Stimulated activated naive CD8-positive, alpha-beta T cell treated with anti-CD3 and anti-CD28 coated beads, Interleukin-15, Interleukin-2, amounts not matched to agents 100 U/mL and 50 U/mL, for 24 hours (primary cell): ENCODE data around the gene SLC25A26.
"Not testable (repeated sequence)": the region's sequence is repeated elsewhere in the genome, so short reads cannot be mapped to it uniquely, and the experiment has no call there.

ENCODE experiments used
- ATAC-seq: fragments of 150-1000 bp; cut with Tn5 transposase; one replicate; pipeline ENCODE4 v1.10.0; 2021
- DNase-seq: peaks from one replicate; pipeline ENCODE4 v3.0.0; 2021

Gene SLC25A26

DNA sequence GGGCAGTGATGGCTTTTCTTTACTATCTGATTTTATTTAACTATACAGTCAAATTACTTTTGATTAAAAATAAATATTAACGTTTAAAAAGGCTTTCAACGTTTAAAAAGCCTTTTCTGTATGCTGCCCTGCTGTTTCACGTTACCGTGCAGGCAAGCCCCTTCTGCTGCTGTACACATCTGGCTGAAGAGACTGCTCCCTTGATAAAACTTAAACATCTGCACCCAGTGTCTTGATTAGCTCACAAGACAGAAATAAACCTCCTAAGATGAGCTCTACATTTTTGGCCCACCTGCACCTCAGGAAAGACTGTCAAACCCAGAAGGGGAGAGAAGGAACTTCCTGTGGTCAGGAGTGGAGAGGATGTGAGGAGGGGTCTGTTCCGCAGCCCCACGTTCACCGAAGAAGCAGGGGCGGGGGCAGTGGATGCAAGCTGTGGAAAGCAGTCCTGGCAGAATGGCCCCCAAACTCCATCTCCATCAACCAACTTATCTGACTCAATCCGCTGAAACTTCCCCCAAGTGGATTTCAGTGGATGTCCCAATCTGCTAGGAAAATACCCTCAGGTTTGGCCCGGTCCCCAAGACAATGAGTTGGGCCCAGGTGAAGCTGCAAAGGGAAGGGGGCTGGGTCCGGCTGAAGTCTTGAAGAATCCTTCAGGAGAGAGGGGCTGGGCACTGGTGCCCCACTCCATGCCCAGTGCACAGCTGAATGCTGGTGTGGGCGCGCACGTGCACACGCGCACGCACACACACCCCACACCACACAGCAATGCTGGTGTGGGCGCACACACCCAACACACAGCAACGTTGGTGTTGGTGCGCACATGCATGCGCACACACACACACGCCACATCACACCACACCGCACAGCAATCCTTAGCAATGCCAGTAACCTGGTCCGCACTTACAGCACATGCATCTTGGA is 191.4 kb downstream of the SLC25A26 start:
- ATAC-seq (no peak), DNase-seq (no peak)

DNA sequence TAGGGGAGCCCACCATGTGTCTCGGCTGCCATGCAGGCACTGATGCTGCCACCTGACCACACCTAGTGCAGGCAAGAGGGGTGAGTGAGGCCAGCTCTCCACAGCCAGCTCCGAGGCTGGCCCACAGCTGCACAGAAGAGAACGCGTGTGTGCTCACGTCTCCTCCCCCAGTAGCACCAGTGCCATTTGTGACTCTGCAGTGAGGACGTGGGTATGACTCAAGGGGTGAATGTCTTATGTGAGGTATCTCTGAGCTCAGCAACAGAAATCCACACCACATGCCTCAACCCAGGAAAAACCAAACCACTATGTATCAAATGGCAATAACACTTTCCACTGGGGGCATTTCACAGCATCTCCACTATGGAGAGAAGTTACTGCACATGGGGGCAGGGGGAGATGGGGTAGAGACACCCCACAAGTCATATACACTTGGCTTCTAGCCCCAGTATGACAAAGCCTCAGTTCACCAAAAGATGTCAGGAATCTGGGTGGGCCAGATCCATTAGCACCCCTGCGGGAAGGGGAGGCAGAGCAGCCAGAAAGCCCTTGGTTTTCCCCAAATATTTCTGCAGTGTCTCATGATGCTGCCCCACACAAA is 192.4 kb downstream of the SLC25A26 start:
- no peak for DNase-seq
- ATAC-seq: peak; percentile 86

DNA sequence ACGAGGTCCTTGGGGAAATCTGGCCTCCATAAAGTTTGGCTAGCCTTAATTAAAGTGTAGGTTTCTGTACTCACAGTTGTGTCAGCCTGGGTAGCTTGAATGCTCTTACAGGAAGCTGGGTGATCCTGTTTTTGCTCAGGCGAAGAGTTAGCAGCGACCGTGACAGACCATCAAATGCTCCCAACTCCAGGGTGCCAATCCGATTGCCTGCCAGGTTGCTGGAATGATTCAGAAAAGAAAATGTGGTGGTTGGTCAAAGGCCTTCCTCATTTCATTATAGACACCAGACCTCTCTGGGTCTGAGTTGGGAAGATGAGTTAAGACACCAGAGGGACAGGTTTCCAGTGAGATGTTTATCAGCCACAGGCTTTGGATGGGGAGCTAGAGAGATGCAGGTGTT is 194.0 kb downstream of the SLC25A26 start:
- no peak for ATAC-seq
- DNase-seq: no peak

DNA sequence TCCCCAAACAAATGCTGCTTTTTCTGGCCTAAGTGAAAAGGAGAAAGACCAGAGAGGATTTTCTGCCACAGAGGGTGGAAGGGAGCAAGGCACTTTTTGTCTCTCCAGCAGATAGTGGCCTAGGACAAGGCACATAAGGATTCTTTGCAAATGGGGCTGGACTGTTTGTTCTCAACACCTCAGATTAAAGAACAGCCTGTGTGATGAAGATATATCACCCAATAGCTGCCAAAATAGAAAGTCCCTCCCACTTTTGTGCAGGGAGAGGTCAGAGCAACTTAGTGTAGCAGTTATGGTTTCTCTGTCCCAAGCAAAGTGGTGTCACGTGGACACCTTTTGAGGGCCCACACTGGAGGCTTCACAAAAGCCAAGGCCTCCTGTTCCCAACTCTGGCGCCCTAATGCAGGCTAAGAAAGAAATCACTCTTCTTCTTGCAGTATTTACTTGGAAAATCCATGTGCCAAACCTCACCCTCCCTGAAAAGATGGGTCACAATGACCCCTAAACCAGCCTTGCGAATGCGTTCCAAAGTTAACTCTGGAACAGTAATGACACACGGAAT is 195.1 kb downstream of the SLC25A26 start:
- DNase-seq (no peak), ATAC-seq (no peak)

DNA sequence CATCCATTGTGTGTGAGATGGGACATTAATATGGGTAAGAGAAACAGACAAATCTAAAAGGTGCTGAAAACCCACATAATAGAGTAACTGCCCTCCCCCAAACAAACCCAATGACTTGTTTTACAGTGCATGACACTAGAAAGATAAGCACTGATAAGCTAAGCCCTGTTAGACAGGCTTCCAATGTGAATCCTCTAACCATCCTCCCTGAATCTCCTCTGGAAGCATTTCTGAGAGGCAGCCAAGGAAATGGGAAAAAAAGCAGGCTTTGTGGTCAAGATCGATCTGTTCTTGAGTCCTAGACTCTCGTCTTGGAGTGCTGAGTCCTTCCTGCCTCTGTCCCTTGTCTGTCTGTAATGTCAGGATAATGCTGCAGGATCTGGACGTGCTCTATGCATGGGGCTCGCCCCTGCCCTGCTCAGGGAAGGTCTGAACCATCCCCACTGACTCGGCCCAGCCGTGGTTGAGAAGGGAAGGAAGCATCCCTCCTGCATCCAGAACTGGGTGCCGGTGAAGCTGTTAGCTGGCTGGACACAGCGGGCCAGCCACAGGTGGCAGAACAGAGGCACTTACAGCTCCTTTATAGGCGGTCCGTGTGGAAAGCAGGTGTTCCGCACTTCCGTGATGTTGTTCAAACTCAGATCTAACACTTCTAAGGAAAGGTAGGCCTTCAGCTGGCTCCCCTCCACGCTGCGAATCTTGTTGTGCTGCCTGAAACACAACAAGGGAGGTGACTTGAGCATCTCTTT is 195.9 kb downstream of the SLC25A26 start:
- ATAC-seq (no peak), DNase-seq (no peak)

DNA sequence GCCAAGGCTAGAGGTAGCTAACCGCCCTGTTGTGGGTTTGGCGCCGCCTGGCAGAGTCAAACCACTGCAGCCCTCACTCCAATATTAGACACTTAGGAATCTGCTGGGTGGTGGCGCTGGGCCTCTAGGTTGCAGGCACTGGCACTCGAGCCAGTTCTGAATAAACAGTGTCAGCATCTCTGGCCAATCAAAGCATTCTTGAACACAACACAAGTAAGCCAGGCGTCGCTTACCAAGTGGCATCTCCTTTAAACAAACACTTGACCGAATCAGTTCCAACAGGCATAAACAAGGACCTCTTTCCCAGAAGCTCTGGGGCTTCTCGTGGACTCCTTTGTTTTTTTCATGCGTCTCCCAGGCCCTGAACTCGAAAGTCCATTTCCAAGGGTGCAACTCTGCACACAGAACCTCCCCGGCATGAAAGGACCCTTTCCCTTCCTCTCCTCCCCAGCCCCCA is 197.7 kb downstream of the SLC25A26 start:
- ATAC-seq: no peak
- no peak for DNase-seq

DNA sequence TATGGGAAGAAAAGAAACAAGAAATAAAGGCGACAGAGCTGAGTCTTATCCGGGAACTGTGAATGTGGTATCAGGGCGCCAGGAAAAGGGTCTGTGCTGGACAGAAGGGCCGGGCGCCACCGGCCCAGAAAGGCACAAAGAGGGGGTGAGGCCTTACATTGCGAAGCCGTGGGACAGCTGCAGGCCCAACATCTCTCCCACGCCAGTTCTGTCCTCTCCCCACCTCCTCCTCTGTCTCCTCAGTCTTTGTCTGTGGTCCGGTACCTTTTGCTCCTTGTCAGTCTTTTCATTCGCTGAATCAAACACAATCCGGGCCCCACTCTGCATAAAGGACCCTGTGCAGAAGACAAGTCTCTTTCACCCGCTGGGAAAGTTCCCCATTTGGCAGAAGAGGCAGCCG is 198.2 kb downstream of the SLC25A26 start:
- ATAC-seq (no peak), DNase-seq (no peak)

DNA sequence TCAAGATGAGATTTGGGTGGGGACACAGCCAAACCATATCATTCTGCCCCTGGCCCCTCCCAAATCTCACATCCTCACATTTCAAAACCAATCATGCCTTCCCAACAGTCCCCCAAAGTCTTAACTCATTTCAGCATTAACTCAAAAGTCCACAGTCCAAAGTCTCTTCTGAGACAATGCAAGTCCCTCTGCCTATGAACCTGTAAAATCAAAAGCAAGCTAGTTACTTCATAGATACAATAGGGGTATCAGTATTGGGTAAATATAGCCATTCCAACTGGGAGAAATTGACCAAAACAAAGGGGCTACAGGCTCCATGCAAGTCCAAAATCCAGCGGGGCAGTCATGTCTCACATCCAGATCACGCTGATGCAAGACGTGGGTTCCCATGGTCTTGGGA is 200.3 kb downstream of the SLC25A26 start:
- not testable (repeated sequence) for DNase-seq, ATAC-seq

DNA sequence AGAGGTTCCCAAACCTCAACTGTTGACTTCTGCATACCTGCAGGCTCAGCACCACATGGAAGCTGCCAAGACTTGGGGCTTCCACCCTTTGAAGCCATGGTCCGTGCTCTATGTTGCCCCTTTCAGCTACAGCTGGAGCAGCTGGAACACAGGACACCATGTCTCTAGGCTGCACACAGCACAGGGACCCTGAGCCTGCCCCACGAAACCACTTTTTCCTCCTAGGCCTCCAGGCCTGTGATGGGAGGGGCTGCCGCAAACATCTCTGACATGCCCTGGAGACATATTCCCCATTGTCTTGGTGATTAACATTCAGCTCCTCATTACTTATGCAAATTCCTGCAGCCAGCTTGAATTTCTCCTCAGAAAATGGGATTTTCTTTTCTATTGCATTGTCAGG is 201.1 kb downstream of the SLC25A26 start:
- DNase-seq, ATAC-seq: not testable (repeated sequence)

DNA sequence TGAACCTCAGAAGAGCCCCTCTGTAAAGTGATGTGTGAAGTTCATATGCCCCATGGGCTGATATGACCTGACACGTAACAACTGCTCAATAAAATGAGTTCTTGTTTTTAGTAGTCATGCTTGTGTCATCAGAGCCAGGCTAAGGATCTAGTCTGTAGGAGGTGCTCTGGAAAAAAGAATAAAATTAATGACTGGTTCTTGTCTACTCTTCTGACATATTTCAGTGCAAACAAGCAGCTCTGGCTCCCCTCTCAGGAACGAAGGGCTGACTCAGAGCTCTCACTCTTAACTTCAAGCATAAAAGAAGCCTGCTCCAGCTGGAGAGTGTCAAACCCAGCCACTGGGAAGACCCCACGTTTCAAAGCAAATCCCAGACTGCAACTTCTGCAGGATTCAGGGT is 203.0 kb downstream of the SLC25A26 start:
- DNase-seq: no peak

DNA sequence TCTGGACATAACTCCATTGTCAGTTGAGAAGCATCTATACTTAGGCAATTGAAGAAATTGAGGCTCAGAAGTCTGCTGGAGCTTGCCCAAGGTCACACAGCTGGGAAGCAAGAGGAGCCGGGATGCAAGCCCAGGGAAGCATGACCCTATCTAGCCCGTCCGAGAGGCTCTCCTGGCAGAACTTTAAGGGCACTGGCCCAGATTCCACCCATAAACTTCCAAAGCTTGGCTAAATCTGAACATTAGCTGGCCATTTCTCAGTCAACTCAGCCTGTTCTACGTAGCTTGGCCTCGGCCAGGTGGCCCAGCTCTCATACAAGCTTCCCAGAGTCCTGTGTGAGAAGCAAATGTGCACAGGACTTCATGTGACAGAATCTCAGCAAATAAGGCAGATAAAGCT is 204.2 kb downstream of the SLC25A26 start:
- DNase-seq (no peak), ATAC-seq (no peak)

More for the DNA sequence above, 203.0 kb downstream of the SLC25A26 start:
- ATAC-seq: peak; percentile 36

DNA sequence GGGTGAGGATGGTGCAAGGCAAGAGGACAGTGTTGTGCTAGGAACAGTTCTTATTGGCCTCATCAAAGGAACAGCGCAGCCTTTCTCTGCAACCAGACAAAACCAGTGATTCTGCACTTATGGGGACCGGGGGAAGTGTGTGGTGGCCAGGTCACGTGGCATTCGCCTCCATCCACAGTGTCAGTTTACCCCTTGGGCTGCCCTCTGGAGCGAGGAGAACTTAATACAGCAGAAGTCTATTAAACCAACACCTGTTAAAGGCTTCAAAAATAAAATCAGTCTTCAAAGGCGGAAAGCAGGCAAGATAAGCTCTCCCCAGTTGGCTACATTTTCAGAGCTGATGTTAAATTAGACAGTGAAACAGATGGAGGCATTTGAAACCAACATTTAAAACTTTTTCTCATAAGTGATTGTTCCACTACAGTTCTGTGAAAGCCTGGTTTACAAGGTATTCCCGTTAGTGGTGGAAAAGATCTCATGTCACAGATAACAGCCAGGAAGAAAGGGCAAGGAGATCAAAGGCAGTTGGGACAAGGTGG is 204.8 kb downstream of the SLC25A26 start:
- DNase-seq (no peak), ATAC-seq (no peak)

DNA sequence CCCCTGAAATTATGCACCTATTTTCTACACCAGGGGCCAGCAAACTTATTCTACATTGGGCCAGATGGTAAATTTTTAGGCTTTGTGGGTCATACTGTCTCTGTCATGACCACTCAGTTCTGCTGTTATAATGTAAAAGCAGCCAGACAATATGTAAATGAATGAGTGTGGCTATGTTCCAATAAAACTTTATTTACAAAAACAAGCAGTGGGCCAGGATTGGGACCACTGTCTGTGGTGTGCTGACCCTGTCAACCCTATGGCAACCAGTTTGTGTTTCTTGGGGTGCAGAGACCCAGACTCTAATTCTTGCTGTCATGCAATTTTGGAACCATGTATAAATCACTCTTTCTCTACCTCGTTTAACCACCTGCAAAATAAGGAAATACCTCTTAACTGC is 205.3 kb downstream of the SLC25A26 start:
- DNase-seq: no peak

DNA sequence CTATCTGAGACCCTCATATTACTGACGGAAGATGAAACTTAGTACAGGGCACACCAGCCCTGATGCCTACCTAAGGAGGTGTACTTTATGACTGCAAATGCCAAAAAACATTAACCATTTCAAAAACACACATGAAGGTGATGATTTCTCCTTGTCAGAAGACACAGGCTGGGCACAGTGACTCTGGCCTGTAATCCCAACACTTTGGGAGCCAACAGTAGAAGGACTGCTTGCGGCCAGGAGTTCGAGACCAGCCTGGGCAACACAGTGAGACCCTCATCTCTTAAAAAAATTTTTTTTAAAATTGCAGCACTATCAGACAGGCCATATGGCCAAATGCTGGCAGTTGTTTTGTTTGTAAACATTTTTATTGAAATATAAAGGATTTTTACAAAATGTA is 206.6 kb downstream of the SLC25A26 start:
- no peak for DNase-seq
- no peak for ATAC-seq

More for the DNA sequence above, 205.3 kb downstream of the SLC25A26 start:
- no peak for ATAC-seq

DNA sequence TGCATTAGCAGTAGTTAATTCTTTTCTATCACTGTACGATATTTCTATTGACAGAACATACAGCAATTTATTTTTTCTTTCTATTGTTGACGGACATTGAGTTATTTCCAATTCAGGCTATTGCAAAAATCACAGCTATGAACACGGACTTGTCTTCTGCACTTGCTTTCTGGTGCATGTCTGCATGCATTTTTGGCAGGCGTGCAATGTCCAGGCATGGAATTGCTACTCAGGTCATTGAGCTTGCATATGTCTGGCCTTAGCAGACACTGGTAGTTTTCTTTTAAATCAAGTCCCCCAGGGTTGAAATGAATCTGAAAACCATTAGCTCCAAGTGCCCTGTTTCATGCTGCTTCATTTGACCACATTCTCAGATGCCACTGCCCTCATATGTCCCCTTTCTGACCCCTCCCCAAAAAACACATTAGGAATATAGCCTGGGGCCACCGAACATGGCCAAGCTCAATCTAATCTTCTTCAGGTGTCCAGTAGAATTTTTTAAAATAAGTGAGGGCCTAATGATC is 207.2 kb downstream of the SLC25A26 start:
- no peak for ATAC-seq
- DNase-seq: no peak
